ENCODE data around the gene PPP1R17.

PPP1R17 gene

DNA sequence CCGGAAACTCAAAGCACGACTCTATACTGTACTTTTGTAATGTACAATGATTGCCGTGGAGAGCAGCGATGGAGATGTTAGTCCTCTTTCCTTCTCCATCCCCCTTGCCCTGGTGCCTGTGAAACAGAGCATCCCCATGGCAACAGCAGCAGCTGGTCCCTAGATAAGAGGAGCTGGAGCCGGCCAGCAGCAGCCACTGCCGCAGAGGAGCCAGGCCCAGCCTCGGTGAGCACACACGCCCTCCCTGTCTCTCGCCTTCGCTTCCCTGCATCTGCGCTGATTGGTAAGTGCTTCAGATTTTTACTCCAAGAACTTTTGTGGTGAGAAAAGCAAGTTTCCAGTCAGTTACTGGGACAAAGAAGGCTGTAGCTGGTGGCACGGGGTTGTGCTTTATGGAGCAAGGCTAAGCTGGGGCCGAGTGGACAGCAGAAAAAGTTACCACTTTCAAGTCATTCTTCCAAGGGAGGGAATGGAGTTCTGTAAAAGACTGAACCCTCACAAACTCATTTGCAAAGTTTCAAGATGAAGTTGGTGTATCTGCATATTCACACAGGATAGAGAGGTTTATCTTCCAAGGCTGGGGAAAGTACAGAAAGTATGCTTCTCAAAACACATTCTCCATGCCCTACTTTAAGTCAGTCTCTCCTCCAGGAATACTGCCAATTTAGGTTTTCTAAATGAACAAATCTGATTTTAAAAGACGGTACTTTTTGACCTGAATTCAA is at the start of gene PPP1R17:
TSS of gene PPP1R17 (plus strand) at position 192 of the 725 bp plus-strand sequence. CDS start 5,227 bp downstream, outside the sequence.
- DNase-seq (ENCODE audit: low read depth), result no peak

- DNase-seq (ENCODE audit: low read depth), result no peak
These were observed 46.6 kb upstream of the PPP1R17 start for GRCh38 chr7:31640381-31640780.

DNA sequence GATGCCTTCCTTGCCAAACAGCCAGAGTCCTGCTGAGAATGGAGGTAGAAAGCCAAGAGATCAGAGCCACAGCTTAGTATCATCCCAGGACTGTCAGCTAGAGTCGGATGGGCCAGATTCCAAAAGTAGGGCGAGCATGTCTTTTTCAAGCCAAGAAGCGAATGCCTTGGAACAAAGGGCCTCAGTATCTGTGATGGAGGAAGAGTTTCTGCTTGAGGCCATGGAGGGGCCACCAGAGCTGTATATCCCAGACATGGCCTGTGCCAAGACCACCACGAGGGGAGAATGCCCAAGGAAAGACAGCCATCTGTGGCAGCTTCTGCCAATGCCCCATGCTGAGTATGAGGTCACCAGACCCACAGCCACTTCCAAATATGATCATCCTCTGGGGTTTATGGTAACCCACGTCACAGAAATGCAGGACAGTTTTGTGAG is 44.3 kb upstream of the PPP1R17 start:
- no peak for DNase-seq (ENCODE audit: low read depth)

GRCh38 chr7:31646942-31647341 is 40.1 kb upstream of the PPP1R17 start:
- no peak for DNase-seq (ENCODE audit: low read depth)

DNA sequence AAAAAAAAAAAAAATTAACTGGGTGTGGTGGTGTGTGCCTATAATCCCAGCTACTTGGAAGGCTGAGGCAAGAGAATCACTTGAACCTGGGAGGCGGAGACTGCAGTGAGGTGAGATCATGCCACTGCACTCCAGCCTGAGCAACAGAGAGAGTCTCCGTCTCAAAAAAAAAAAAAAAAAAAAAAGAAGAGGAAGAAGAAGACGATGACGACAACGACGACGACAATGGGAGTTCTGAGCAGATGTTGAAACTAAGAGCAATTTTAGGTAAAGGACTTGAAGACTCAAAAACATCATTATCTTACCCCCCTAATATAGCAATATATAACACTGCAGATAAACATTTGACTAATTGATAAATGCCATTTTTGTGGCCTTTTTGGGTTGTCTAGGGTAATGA is 39.5 kb upstream of the PPP1R17 start:
- DNase-seq (ENCODE audit: low read depth), result no peak

DNA sequence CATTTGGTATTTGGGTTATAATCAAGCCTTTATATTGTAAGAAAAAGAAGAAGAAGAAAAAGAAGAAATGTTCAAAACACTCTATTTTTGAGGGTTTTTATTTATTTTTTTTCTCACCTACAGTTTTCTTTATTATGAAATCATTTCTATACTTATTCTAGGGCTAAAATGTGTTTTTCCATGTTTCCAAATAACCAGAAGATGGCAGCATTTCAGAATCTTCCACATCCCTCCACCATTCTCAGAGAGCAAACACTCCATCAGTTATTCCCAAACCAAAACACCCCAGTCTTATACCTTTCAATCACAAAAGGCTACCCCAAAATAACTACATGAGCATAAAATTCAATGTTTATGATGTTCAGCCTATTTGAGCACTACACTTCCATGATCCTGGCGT is 38.7 kb upstream of the PPP1R17 start:
- no peak for DNase-seq (ENCODE audit: low read depth)

DNA sequence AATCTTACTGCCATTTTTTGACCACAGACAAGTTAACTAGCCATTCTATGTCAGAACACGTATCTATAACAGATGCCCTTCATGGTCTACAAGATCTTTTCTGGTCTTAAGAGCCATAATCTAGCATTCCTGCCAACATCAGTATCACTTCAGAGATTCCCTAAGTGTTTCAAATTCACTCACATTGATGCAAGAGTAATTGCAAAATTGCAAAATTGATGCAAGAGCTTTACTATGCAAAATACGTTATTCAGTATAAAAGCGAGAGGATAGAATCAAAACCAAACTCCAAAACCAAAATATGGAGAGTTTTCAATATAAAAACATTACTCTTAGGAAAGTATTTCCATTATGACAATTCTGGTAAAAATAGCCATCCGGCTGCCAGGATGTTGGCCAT is 38.1 kb upstream of the PPP1R17 start:
- DNase-seq (ENCODE audit: low read depth), result no peak

DNA sequence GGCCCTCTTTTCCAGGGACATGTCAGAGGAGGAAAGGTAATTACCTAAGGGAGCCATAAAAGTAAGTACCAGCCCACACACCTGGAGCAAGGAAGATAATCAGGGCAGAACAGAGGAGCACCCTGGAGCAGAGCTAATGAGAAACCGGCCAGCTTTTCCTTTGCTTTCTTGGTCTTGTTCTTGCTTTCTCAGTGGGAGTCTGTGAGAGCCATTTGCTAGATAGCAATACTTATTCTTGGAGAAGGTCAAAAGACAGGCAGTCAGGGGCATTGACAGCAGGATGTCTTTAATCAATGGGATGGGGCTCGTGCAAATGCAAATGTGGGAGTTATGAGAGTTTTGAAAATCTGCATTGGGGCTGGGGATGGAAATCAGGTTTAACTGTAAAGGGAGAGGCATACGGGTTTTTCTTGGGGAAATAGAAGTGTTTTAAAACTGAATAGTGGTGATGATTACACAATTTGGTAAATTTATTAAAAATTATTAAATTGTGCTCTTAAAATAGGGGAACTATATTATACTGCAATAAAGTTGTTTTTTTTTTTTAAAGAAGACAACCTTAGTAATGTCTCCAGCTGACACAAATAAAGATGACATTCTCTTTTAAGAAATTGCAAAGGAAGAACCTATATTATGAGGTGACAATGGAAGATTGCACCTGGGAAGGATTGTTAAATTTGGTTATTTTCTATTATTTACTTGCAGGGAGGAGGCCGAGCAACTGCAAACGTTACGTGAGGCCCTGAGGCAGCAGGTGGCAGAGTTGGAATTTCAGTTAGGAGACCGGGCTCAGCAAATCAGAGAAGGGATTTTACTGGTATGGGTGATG is 35.6 kb upstream of the PPP1R17 start:
- DNase-seq (ENCODE audit: low read depth), result no peak

DNA sequence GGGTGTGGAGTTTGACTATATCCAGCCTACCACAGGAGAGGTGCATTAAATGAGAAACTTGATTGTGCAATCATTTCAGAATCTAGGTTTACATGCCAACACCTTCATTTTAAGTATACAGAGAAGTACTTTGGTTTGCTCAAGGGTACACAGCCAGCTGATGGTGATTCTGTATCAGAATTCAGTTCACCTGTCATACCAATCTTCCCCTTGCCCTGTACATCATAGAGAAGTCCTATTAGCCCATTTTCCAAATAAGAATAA is 35.0 kb upstream of the PPP1R17 start:
- no peak for DNase-seq (ENCODE audit: low read depth)

GRCh38 chr7:31663072-31663471 is 23.9 kb upstream of the PPP1R17 start:
- no peak for DNase-seq (ENCODE audit: low read depth)

DNA sequence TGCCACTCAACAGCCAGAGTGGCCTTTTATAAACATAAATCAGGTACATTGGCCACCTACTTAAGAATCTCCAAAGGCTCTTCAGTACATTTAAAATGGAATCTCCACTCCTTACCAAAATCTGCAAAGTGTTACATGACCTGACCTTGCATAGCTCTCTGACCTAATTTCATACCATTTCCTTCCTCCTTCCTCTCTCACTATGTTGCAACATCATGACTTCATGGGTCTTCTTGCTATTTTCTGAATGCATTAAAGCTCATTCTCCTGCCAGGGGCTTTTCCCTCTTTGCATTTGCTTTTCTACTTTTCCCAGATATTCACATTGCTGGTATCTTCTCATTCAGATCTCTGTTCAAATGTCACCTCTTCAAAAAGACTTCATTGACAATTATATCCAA is 22.1 kb upstream of the PPP1R17 start:
- no peak for DNase-seq (ENCODE audit: low read depth)

DNA sequence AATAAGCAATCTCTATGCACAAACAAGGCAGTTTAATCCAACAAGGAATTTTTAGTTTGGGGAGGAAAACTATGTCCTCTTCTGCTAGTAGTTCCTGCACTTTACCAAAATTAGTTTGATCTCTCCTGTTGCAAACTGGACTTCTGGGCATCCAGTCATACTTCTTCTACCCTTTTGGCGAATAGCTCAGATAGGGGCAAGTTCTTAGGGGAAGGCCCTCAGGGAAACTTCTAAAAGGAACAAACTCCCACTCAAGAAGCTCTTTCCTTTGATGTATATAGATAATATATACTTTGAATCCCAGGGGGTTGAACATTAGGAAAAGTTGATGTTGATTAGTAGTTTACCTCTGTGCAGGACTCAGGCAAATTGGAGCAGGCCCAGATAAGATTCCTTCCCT is 21.5 kb upstream of the PPP1R17 start:
- no peak for DNase-seq (ENCODE audit: low read depth)

- DNase-seq (ENCODE audit: low read depth), result no peak
These were observed 17.6 kb upstream of the PPP1R17 start for GRCh38 chr7:31669461-31669860.

GRCh38 chr7:31679574-31680305 is 7.3 kb upstream of the PPP1R17 start:
- DNase-seq (ENCODE audit: low read depth), result no peak

DNA sequence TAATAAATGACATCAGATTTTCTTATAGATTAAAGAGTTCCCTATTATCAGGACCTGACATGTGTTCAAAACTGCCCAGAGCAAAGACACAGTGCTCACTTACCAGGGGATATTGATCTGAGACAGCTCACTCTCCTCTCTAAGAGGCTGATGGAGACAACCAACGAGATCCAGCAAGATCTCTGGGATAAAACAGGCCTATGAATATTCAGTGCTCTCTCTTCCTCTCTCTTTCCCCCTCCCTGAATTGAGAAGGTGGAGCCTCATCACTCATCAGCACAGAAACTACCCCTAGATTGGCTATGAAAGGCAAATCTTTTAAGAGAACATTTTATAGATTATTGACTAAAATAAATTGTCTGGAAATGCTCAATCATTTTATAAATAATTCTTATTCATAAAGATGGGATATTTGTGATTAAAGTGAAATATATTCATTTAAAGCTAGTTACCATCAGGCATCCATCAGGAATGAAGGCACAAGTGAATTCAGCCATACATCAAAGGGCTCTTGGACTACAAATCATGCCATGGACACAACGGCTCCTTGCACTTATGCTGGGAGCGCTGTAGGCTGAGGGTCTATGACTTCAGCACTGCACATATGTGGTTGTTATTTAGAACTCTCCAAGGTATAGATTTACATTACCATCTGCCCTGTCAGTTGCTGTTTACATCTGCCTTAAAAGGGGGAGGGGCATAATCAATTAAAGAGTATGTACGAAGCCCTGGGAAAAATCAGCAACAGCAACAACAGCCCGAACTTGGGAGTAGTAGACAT is 3.4 kb upstream of the PPP1R17 start:
- DNase-seq (ENCODE audit: low read depth), result no peak

DNA sequence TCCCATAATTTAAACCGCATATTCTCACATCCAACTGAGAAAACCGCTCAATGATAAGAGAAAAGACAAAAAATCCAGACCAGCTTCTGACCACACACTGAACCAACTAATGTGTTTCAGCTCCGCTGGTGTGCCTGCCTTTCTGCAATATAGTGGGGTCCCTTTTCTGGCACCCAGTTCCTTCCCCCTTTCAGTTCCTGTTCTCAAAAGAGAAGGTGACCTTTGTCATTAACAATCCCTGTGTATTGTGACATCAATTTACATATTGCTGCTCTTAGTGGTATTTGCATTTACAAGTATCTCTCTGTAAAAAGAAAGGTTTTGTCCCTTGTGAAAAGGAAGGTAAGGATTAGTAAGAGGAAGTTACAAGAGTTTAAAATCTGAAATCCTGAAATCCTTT is 1.4 kb downstream of the PPP1R17 start:
- no peak for DNase-seq (ENCODE audit: low read depth)

GRCh38 chr7:31688996-31689395 is 2.0 kb downstream of the PPP1R17 start:
- no peak for DNase-seq (ENCODE audit: low read depth)

DNA sequence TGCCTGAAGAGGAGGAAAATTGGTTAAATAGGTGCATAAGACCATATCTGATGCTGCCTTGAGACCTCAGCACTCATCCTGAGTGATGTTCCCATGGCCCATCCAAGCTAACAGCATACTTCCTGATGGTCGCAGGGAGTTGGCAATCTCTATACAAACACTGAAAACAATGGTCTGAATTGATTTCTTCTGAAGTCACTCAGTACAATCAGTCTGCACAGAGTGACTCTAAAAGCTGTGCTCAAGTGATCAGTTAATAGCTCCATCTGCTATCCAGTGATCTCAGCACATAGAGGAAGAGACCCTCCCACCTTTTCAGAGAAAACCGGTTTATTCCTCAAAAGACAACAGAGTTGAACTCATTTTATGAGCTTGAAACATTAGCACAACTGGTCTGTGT is 3.9 kb downstream of the PPP1R17 start:
- DNase-seq (ENCODE audit: low read depth), result no peak

- DNase-seq (ENCODE audit: low read depth), result no peak
These were observed 5.4 kb downstream of the PPP1R17 start for GRCh38 chr7:31692451-31692850.

GRCh38 chr7:31692871-31693270 is 5.9 kb downstream of the PPP1R17 start:
- no peak for DNase-seq (ENCODE audit: low read depth)

GRCh38 chr7:31695859-31696614 is 9.0 kb downstream of the PPP1R17 start:
- DNase-seq (ENCODE audit: low read depth), result no peak

DNA sequence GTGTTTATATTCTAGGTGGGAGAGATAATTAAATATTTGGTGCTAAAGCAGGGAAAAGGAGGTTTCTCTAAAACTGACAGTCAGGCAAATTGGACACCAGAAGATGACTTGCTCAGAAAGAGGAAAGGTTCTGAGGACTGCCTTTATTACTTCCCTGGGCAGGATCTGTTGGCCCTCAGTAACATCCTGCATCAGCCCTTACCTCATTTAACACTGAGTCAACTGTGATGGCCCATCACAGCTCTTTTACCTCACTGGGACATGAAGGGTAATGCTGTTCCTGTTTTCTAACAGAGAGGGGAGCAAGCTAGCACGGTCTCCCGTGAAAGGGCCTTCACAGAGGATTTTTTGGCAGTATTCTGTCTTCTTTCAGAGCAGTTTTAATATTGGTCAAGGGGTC is 12.0 kb downstream of the PPP1R17 start:
- DNase-seq (ENCODE audit: low read depth), result no peak

Data from fibroblast of gingiva (primary cell).